HG03442 (cell line): ENCODE measurements around the gene KCNIP4.

Experiments
- ATAC-seq: cut with Tn5 transposase; IDR thresholded peaks from one replicate; pipeline ENCODE4 v1.9.1; 2021; ENCODE audit warnings: mild to moderate bottlenecking, moderate library complexity; ENCODE audit not compliant: unreplicated experiment

Gene KCNIP4

GRCh38 chr4:20698820-20699219 is 1249.8 kb downstream of the KCNIP4 start:
- no peak for ATAC-seq

GRCh38 chr4:20698382-20698781 is 1250.2 kb downstream of the KCNIP4 start:
- ATAC-seq, result no peak

GRCh38 chr4:20696815-20697214 is 1251.8 kb downstream of the KCNIP4 start:
- no peak for ATAC-seq

- ATAC-seq, result no peak
Measured at GRCh38 chr4:20687864-20688263, 1260.7 kb downstream of the KCNIP4 start.

GRCh38 chr4:20684852-20685763 is 1263.5 kb downstream of the KCNIP4 start:
- ATAC-seq, result no peak

GRCh38 chr4:20683766-20684165 is 1264.8 kb downstream of the KCNIP4 start:
- ATAC-seq, result no peak

- no peak for ATAC-seq
Measured at GRCh38 chr4:20682853-20683252, 1265.7 kb downstream of the KCNIP4 start.

GRCh38 chr4:20681271-20681670 is 1267.3 kb downstream of the KCNIP4 start:
- no peak for ATAC-seq

GRCh38 chr4:20680736-20681135 is 1267.8 kb downstream of the KCNIP4 start:
- no peak for ATAC-seq

- ATAC-seq, result no peak
Measured at GRCh38 chr4:20679951-20680350, 1268.6 kb downstream of the KCNIP4 start.
